Adipocyte (in vitro differentiated cells): Measurements from ENCODE around the gene CEP76.
A peak's percentile ranks its signal among the peaks of the same experiment; 100 is the strongest.

Experiments used
- DNase-seq: peaks from one replicate; pipeline ENCODE4 v3.0.0-alpha.2; 2015; ENCODE audit warnings: low read depth
- H3K27me3 ChIP-seq: replicated peaks from 2 replicates; pipeline ENCODE4 v1.7.0; 2013; ENCODE audit warnings: mild to moderate bottlenecking, low read length, moderate library complexity; ENCODE audit not compliant: control insufficient read depth, insufficient read depth
- H3K36me3 ChIP-seq: 2 replicates; pipeline ENCODE4 v1.7.0; 2013; ENCODE audit warnings: low read length, mild to moderate bottlenecking, moderate library complexity; ENCODE audit not compliant: control insufficient read depth, insufficient read depth, severe bottlenecking
- H3K4me1 ChIP-seq: 2 replicates; pipeline ENCODE4 v1.7.0; 2013; ENCODE audit warnings: mild to moderate bottlenecking, low read length, moderate library complexity; ENCODE audit not compliant: control insufficient read depth, insufficient read depth
- H3K4me3 ChIP-seq: 2 replicates; pipeline ENCODE4 v1.7.0; 2013; ENCODE audit warnings: mild to moderate bottlenecking, low read length, moderate library complexity
- H3K9ac ChIP-seq: 2 replicates; pipeline ENCODE4 v1.7.0; 2013; ENCODE audit warnings: mild to moderate bottlenecking, low read length, moderate library complexity
- H3K9me3 ChIP-seq: 2 replicates; pipeline ENCODE4 v1.7.0; 2013; ENCODE audit warnings: mild to moderate bottlenecking, low read length, moderate library complexity; ENCODE audit not compliant: control insufficient read depth

Gene CEP76

DNA sequence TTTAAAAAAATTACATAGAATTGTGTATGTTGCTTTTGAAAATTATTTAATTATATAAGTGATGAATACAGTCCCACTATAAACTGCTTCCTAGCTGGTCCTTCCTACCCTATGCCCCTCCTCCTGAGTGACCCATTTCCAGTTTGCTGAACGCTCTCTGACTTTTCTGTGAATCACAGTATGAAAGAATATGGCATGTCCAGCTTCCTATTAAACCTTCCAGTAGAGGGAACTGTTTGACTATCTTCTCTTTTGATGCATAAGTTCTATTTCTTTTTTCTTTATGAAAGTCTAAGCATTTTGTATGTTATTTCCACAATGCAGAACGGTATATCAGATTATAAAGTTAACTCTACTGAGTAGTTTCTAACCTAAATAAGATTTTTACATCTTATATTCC, 41.6 kb upstream of the CEP76 start:
- H3K36me3 ChIP-seq: no peaks in the 10 kb centered on the region
- H3K27me3 ChIP-seq: no peaks in the 10 kb centered on the region
- peaks cover 21% of the 10 kb centered on the region for H3K4me1 ChIP-seq
- no peaks in the 10 kb centered on the region for H3K9me3 ChIP-seq
- H3K4me3 ChIP-seq: no peak overlapping the region
- DNase-seq: peak; percentile 84
- H3K9ac ChIP-seq: no peak overlapping the region

DNA sequence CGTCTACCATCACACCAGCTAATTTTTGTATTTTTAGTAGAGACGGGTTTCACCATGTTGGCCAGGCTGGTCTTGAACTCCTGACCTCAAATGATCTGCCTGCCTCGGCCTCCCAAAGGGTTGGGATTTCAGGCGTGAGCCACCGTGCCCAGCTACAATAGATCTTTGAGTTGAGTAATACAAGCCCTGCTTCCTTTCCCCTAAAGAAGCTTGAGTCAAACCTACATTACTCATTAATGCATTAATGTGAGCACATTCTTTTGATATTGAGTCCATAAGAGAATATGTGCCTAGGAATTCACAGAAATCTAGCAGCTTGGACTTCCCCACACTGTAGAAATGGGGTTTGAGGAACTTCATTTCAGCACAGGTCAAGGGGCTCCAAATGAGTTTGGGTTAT, 39.9 kb upstream of the CEP76 start:
- no peaks in the 10 kb centered on the region for H3K27me3 ChIP-seq
- peaks cover 10% of the 10 kb centered on the region for H3K4me1 ChIP-seq
- H3K9ac ChIP-seq: no peak overlapping the region
- peak; percentile 23 for DNase-seq
- no peaks in the 10 kb centered on the region for H3K9me3 ChIP-seq
- no peak overlapping the region for H3K4me3 ChIP-seq
- no peaks in the 10 kb centered on the region for H3K36me3 ChIP-seq

DNA sequence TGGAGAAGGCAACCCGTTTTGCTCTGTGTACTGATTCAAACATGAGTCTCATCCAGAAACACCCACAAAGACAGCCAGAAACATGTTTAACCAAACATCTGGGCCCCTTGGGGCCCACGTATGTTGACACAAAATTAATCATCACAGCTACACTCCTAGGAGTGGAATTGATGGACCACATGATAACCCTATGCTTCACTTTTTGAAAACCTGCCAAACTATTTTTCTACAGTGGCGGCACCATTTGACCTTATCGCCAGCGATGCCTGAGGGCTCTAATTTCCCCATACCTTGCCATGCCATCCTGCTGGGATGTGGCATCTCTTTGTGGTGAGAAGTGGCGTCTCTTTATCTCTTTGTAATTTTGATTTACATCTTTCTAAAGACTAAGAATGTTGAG, 38.8 kb upstream of the CEP76 start:
- Histone ChIP-seq H3K4me3 (no peak overlapping the region), H3K4me1 (peaks cover 10% of the 10 kb centered on the region), H3K27me3 (no peaks in the 10 kb centered on the region), H3K9me3 (no peaks in the 10 kb centered on the region), H3K9ac (no peak overlapping the region), H3K36me3 (no peaks in the 10 kb centered on the region)
- peak; percentile 25 for DNase-seq

DNA sequence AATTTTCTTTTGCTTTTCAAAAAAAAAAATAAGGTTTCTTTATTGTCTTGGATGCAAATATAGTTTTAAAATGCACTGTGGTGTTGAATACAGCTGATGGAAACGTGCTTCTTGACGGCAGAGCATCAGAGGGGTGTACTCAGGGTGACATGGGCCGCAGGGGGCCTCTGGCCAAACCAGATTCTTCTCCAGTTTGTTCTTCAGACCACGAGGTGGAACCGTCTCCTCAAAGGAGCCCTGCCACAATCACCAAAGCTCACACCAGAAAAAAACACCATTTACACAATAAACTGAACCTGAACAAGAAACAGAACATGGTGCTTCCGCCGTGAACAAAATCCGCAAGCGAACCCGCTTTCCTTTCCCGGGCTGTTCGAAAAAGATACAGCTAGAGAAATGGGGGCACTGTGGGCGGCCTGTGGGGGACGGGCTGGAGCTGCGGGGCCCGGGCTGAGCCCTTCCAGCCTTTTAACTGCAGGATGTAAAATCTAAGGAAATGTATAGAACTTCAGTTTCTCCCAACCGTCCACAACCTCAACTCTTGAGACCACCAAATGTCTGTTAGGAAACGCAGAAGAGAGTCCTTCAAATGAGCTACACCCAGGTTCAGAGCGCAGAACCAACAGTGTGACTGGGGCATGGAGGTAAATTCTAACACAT, 34.9 kb upstream of the CEP76 start:
- Histone ChIP-seq H3K9me3 (no peaks in the 10 kb centered on the region), H3K4me3 (no peak overlapping the region), H3K9ac (no peak overlapping the region), H3K27me3 (no peaks in the 10 kb centered on the region), H3K36me3 (no peaks in the 10 kb centered on the region), H3K4me1 (peaks cover 5% of the 10 kb centered on the region)
- DNase-seq: no peak

DNA sequence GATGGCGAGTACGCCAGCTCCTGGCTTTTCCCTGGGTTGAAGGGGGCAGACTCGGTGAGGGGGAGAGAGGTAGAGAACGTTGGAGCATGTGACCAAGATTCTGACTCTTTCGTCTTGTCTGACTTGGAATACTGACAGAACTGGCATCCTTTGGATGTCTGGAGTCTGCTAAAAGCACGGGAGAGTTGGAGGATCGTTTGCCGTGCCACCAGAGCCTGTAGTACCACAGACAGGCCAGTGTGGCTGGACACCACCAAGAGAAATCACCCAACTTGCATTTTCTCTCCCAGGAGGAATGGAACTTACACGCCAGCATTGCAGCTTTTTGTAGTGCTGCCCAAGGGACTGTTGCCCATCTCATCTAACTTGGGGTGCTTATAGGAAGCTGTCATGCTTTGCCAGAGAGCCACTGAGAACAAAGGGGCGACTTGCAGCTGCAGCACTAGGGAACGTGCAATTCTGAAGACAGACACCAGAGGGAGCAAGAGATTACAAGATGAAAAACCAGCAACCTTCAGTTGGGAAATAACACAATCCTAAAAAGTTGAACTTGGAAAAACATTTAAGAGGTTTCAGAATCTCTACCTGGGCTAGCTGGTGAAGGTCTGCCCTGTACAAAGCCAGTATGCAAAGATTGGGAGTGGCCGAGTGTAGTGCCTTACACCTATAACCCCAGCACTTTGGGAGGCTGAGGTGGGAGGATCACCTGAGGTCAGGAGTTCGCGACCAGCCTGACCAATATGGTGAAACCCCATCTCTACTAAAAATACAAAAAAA, 24.4 kb upstream of the CEP76 start:
- peak; percentile 87 for DNase-seq
- Histone ChIP-seq H3K9ac (no peak overlapping the region), H3K9me3 (no peaks in the 10 kb centered on the region), H3K27me3 (no peaks in the 10 kb centered on the region), H3K4me1 (no peaks in the 10 kb centered on the region), H3K36me3 (peaks cover 42% of the 10 kb centered on the region), H3K4me3 (no peak overlapping the region)

DNA sequence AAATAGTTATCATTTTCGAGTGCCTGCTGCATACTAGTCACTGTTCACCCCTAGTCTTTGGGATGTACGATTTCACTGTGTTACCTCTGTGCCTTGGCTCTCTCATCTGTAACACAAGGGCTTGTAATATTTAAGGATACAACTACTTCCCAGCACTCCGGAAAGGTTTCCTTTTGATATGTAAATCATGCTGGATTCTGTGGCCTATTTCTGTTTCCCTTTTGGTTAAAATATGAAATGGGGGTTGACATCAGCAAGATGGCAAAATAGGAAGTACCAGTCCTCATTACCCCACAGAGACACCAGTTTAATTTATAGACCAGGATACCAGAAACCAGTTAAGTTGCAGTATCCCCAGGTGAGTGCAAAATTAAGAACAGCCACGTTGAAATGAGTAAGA, 23.8 kb upstream of the CEP76 start:
- DNase-seq: no peak
- Histone ChIP-seq H3K4me1 (no peaks in the 10 kb centered on the region), H3K9me3 (no peaks in the 10 kb centered on the region), H3K9ac (no peak overlapping the region), H3K36me3 (peaks cover 47% of the 10 kb centered on the region), H3K27me3 (no peaks in the 10 kb centered on the region), H3K4me3 (no peak overlapping the region)

DNA sequence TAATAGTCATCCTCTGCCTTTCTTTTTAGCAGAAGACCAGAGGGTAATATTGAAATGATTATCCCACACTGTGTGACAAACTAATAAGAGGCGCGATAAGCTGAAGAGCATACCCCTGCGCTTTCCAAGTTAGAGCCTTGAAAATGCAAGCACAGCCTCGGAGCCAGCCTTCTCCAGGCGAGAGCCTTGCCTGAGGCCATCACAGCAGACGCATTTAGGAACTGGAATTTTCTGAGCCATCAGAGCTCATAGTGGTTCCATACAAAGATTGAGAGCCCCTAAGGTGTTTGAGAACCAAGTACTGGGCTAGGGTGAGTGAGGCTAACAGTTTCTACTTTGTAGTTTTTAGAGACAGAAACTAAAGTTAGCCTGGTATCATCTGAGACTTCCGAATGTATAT, 20.2 kb upstream of the CEP76 start:
- Histone ChIP-seq H3K4me3 (no peak overlapping the region), H3K9me3 (no peaks in the 10 kb centered on the region), H3K36me3 (peaks cover 76% of the 10 kb centered on the region), H3K9ac (no peak overlapping the region), H3K4me1 (no peaks in the 10 kb centered on the region), H3K27me3 (no peaks in the 10 kb centered on the region)
- no peak for DNase-seq

DNA sequence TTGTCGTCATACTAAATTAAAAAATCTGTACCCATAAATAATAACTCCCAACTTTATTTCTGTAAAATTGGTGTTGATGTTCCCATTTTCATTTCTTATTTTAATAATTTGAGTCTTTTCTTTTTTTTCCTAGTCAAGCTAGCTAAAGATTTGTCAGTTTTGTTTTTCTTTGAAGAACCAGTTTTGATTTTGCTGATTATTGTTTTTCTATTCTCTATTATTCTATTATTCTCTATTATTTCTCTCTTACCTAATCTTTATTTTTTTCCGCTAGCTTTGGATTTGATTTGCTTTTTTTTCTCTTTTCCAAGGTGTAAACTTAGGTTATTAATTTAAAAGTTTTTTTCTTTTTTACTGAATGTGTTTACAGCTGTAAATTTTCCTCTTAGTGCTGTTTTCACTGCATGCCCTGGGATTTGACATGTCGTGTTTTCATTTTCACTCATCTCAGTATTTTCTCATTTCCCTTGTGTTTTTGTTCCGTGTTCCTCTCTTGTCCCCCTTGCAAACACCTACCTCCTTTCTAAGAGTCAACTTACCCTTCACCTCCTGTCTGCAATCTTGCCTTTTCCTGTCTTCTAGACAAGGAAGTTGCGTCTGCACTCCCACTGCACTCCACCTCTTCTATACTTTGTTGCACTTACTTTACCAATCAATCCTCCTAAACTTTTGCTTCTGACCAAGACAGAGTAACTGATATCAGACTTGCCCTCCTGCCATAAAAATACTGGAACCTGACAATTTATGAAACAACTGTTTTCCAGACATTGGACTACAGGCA, 19.2 kb upstream of the CEP76 start:
- Histone ChIP-seq H3K4me3 (no peak overlapping the region), H3K36me3 (peaks cover 81% of the 10 kb centered on the region), H3K9ac (no peak overlapping the region), H3K9me3 (no peaks in the 10 kb centered on the region), H3K4me1 (no peaks in the 10 kb centered on the region), H3K27me3 (no peaks in the 10 kb centered on the region)
- no peak for DNase-seq

DNA sequence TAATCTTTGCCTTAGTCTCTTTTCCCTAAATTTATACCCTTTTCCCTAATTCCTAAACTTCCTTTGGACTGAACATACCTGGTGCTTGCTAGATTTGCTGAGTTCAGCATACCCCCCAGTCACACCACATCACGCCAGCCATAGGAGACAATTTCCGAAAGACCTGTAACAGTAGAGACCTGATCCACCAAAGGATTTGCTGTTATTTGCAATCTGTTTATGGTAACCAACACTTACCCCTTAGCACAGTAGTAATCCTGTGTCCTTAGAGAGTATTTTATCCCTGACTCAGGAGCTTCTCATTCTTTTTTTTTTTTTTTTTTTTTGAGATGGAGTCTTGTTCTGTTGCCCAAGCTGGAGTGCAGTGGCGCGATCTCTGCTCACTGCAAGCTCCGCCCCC, 8.9 kb upstream of the CEP76 start:
- no peak overlapping the region for H3K4me3 ChIP-seq
- DNase-seq: no peak
- no peak overlapping the region for H3K9ac ChIP-seq
- no peaks in the 10 kb centered on the region for H3K9me3 ChIP-seq
- no peaks in the 10 kb centered on the region for H3K4me1 ChIP-seq
- H3K27me3 ChIP-seq: no peaks in the 10 kb centered on the region
- peaks cover 70% of the 10 kb centered on the region for H3K36me3 ChIP-seq

DNA sequence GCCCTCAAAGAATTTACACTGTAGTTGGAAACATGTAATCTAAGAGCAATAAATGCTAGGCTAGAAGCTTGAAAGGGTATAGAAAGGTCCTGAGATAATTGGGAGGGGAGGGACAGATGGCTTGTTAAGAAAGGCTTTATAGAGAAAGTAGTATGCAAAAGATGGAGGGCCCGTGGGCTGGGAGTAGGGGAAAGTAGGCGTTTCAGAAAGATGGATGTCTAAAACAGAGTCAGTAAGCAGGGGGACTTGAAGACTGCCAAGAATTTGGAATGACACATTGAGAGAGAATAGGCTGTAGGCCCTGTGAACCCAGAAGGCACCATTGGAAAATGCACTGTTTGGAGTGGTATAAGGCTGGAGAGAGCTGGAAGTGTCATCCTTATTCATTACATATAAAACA, 1.1 kb upstream of the CEP76 start:
- H3K4me3 ChIP-seq: peak overlapping the region; percentile 100
- peaks cover 23% of the 10 kb centered on the region for H3K36me3 ChIP-seq
- H3K9me3 ChIP-seq: no peaks in the 10 kb centered on the region
- DNase-seq: peak; percentile 46
- H3K9ac ChIP-seq: peak overlapping the region; percentile 100
- no peaks in the 10 kb centered on the region for H3K27me3 ChIP-seq
- peaks cover 32% of the 10 kb centered on the region for H3K4me1 ChIP-seq

DNA sequence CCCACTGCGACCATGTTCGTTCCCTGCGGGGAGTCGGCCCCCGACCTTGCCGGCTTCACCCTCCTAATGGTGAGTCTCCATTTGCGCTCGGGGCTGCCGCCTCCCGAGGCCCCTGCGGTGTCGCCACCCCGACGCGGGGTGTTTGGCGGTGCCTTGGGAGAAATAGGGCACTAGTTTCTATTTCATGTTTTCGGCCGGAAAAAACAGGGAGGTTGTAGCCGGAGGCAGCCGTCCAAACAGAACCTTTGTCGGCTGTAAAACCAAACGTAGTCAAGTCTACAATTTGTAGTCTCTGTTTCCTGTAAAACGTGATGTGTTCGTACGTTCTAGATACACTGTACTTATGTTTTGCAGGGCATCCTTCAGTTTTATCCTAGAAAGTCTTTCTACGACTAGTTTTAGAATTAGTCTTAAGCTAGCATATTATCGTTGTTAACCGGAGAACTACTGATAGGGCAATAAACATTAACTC, 609 bp upstream of the CEP76 start:
- Histone ChIP-seq H3K27me3 (no peaks in the 10 kb centered on the region), H3K9me3 (no peaks in the 10 kb centered on the region), H3K4me1 (peaks cover 32% of the 10 kb centered on the region), H3K4me3 (peak overlapping the region; percentile 100), H3K36me3 (peaks cover 20% of the 10 kb centered on the region), H3K9ac (peak overlapping the region; percentile 100)
- no peak for DNase-seq
